Liver (tissue), 3 donors: ENCODE results near the gene CDR2.

Source experiments
- EGR1 ChIP-seq, 2 donors: IDR thresholded peaks; 2 replicates each; pipeline ENCODE4 v1.6.1; 2016 to 2018; ENCODE audit warnings: antibody characterized with exemption in 2 of 2, low read depth in 2 of 2
- GABPA ChIP-seq, 2 donors: IDR thresholded peaks in 1 of 2; conservative IDR thresholded peaks in 1 of 2; 2 replicates each; pipeline ENCODE4 v1.6.1; 2016; ENCODE audit warnings: antibody characterized with exemption in 2 of 2, mild to moderate bottlenecking in 1 of 2, moderate library complexity in 1 of 2
- TF ChIP-seq, protein P1 (sequence below): fragments of 150-350 bp; IDR thresholded peaks from 2 replicates; pipeline ENCODE4 v1.5.1; 2017; ENCODE audit warnings: improper control_type of control experiment, low read depth, low read length; ENCODE audit not compliant: missing input control
- donor health status: healthy.
- donor health status: healthy.

DNA sequence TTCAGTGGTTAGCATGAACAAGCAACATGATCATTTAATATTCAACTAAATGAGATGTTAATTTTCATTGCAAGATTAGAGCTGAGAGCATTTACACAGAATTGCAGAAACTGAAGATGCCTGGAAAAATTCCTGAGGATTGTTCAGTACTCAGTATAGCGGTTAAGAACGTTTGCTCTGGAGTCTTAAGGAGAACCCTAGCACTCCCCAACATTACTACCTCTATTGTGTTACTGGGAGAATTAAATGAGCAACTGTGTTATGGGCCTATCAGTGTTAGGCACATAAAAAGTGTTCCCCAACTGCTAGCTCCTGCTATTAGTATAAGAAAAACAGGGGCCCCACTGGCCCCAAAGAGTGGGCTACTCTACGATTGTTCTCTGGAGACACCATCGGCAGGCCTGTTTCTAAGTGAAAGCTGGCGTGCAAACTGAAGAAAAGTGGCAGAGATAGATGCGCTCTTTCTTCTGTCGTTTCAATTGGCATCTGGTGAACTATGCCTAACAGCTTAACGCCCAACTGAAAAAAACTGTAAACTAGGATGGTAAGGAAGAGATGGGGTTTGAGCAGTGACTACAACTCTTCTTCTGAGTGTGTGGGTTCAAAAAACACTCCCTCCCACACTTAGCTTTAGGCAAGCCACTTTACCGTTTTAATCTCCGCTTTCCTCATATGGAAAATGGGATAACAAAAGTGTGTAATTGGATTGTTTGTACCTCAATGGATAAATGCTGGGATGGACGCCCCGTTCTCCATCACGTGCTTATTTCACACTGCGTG, 1.3 kb downstream of the CDR2 start:
- TF ChIP-seq GABPA (IDR thresholded peaks at IDR 0.05 in 1 of 2, conservative IDR thresholded peaks at IDR 0.05 in 1 of 2) = no peak
- TF ChIP-seq, protein P1, sequence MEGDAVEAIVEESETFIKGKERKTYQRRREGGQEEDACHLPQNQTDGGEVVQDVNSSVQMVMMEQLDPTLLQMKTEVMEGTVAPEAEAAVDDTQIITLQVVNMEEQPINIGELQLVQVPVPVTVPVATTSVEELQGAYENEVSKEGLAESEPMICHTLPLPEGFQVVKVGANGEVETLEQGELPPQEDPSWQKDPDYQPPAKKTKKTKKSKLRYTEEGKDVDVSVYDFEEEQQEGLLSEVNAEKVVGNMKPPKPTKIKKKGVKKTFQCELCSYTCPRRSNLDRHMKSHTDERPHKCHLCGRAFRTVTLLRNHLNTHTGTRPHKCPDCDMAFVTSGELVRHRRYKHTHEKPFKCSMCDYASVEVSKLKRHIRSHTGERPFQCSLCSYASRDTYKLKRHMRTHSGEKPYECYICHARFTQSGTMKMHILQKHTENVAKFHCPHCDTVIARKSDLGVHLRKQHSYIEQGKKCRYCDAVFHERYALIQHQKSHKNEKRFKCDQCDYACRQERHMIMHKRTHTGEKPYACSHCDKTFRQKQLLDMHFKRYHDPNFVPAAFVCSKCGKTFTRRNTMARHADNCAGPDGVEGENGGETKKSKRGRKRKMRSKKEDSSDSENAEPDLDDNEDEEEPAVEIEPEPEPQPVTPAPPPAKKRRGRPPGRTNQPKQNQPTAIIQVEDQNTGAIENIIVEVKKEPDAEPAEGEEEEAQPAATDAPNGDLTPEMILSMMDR = no peak
- no peak for TF ChIP-seq EGR1 (IDR thresholded peaks at IDR 0.05; ENCODE audit: low read depth in 2 of 2)
